WERI-Rb-1 (cell line): ENCODE measurements around the gene NBEA.
"Not testable (repeated sequence)": the region's sequence is repeated elsewhere in the genome, so short reads cannot be mapped to it uniquely, and the experiment has no call there.

Source experiments
- DNase-seq: peaks from one replicate; pipeline ENCODE4 v3.0.0-alpha.2; 2020
- H3K27ac ChIP-seq: fragments of 250-450 bp; sonication (Bioruptor Pico); 2 replicates; pipeline ENCODE4 v1.5.1; 2020; ENCODE audit warnings: mild to moderate bottlenecking, moderate library complexity
- H3K27me3 ChIP-seq: fragments of 250-450 bp; sonication (Bioruptor Pico); 2 replicates; pipeline ENCODE4 v1.5.1; 2021; ENCODE audit warnings: mild to moderate bottlenecking, low read depth, moderate library complexity; ENCODE audit not compliant: insufficient read depth, severe bottlenecking
- H3K36me3 ChIP-seq: fragments of 250-450 bp; sonication (Bioruptor Pico); 2 replicates; pipeline ENCODE4 v1.5.1; 2020; ENCODE audit warnings: mild to moderate bottlenecking, moderate library complexity
- H3K4me3 ChIP-seq: 2 replicates; pipeline ENCODE4 v1.5.1; 2011; ENCODE audit warnings: low read depth, mild to moderate bottlenecking, control low read depth, low read length
- H3K9me3 ChIP-seq: fragments of 250-450 bp; sonication (Bioruptor Pico); 2 replicates; pipeline ENCODE4 v1.5.1; 2021; ENCODE audit warnings: mild to moderate bottlenecking, moderate library complexity; ENCODE audit not compliant: severe bottlenecking
- CTCF ChIP-seq: IDR thresholded peaks from 2 replicates; pipeline ENCODE4 v1.5.1; 2011; ENCODE audit warnings: low read depth, mild to moderate bottlenecking, control low read depth, inconsistent platforms, low read length

NBEA gene

DNA sequence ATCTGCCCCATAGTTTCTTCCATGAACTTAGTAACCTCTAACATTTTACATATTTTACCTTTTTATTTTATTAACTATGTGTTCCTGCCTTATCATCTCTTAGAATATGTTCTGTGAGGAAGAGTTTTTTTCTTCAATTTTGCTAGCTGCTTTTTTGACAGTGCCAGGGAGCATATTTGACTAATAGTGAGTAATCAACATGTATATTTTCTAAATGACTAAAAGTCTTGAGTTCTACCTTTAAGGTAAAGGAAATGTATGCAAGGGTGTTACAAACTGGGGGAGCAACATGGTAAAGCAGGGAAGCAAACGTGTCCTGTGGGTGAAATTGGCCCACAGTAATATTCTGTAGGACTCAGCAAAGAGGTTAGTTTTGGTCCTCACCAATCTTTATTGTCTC is 165.5 kb downstream of the NBEA start:
- Histone ChIP-seq H3K4me3 (no peak overlapping the region), H3K36me3 (no peaks in the 10 kb centered on the region), H3K27ac (no peak overlapping the region), H3K27me3 (no peaks in the 10 kb centered on the region), H3K9me3 (no peaks in the 10 kb centered on the region)
- no peak for DNase-seq
- TF ChIP-seq CTCF: no peak

DNA sequence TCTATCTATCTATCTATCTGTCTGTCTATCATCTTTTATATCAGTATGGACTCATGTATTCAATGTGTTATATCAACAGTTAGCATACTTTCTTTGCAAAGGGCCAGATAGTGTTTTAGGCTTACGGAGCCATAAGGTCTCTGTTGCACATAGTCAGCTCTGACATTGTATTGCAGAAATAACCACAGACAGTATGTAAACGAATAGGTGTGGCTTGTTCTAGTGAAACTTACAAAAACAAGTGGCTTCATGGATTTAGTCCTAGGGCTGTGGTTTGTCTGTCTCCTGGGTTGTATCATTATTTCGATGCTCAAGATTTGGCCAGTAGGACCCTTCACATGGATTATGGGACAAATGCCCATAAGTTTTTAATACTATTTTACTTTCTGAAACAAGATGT is 171.5 kb downstream of the NBEA start:
- not testable (repeated sequence) for H3K27ac ChIP-seq, H3K27me3 ChIP-seq, H3K36me3 ChIP-seq, H3K4me3 ChIP-seq, DNase-seq, H3K9me3 ChIP-seq

- Histone ChIP-seq H3K27me3 (no peaks in the 10 kb centered on the region), H3K36me3 (no peaks in the 10 kb centered on the region), H3K27ac (no peak overlapping the region), H3K4me3 (no peak overlapping the region), H3K9me3 (no peaks in the 10 kb centered on the region)
- TF ChIP-seq CTCF: no peak
- no peak for DNase-seq
These were observed 185.4 kb downstream of the NBEA start for GRCh38 chr13:35127466-35127865.

DNA sequence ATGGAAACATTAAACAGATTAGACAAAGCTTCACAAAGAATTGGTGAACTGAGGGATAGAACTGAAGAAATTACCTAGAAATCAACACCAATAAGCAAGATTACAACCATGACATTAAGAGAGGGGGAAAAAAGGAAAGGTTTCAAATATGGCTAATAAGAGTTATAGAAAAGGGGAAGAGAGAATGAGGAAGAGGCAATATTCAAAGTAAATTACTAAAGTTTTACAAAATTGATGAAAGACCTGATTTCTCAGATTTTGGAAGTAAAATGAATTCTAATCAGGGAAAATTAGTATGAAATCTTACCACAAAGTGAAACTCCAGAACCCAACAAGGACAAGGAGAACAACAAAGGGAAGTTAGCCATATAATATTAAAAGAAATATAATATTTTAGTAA is 187.4 kb downstream of the NBEA start:
- Histone ChIP-seq H3K4me3 (no peak overlapping the region), H3K27me3 (no peaks in the 10 kb centered on the region)
- no peak for DNase-seq

GRCh38 chr13:35131471-35131870 is 189.4 kb downstream of the NBEA start:
- Histone ChIP-seq H3K36me3 (no peaks in the 10 kb centered on the region), H3K4me3 (no peak overlapping the region), H3K27ac (no peak overlapping the region), H3K9me3 (no peaks in the 10 kb centered on the region), H3K27me3 (no peaks in the 10 kb centered on the region)
- no peak for TF ChIP-seq CTCF
- no peak for DNase-seq

More for the DNA sequence above, 187.4 kb downstream of the NBEA start:
- Histone ChIP-seq H3K27ac (no peak overlapping the region), H3K36me3 (no peaks in the 10 kb centered on the region), H3K9me3 (no peaks in the 10 kb centered on the region)
- TF ChIP-seq CTCF: no peak

- Histone ChIP-seq H3K36me3 (no peaks in the 10 kb centered on the region), H3K27ac (no peak overlapping the region), H3K4me3 (no peak overlapping the region), H3K27me3 (no peaks in the 10 kb centered on the region), H3K9me3 (no peaks in the 10 kb centered on the region)
- TF ChIP-seq CTCF: no peak
- DNase-seq: no peak
These were observed 194.5 kb downstream of the NBEA start for GRCh38 chr13:35136585-35136984.
